Panc1 (cell line): Measurements from ENCODE around the gene TRIM66. TPM values are rescaled to one million over a fixed set of nuclear protein-coding genes. Genes with fewer than 3 reads are reported as not detected.

Experiments used
- ATAC-seq: fragments of 200-7000 bp; cut with Tn5 transposase; 2 replicates; pipeline ENCODE4 v1.9.1; 2020; ENCODE audit warnings: mild to moderate bottlenecking, moderate library complexity
- BruUV-seq: library from RNA; stranded (reverse); fragments of 400-500 nt; replicated peaks from 2 replicates; lab custom pipeline; 2021; lab: Mats Ljungman, UMichigan
- CTCF ChIA-PET: fragments of 300-600 bp; sonication (Branson Sonifier 250); formaldehyde crosslinking; loops from one replicate; lab custom pipeline; 2022; ENCODE audit warnings: antibody characterized with exemption; lab: Charles Lee
- POLR2A ChIA-PET: fragments of 300-600 bp; sonication (Branson Sonifier 250); formaldehyde crosslinking; loops from one replicate; lab custom pipeline; 2022; ENCODE audit warnings: antibody characterized with exemption; lab: Charles Lee
- DNase-seq: peaks from one replicate; pipeline ENCODE4 v3.0.0-alpha.2; 2010; ENCODE audit warnings: low read depth, low spot score
- H3K27ac ChIP-seq: 2 replicates; pipeline ENCODE4 v1.5.1; 2011; ENCODE audit warnings: mild to moderate bottlenecking, low read length, inconsistent platforms
- H3K27me3 ChIP-seq: fragments of 200-500 bp; sonication (Bioruptor generic); 2 replicates; pipeline ENCODE4 v1.6.0; 2014; ENCODE audit warnings: low read length, inconsistent platforms; ENCODE audit not compliant: control insufficient read depth, insufficient read depth
- H3K36me3 ChIP-seq: fragments of 200-500 bp; sonication (Bioruptor generic); 2 replicates; pipeline ENCODE4 v1.5.1; 2014; ENCODE audit warnings: inconsistent platforms, mild to moderate bottlenecking, low read length, moderate library complexity; ENCODE audit not compliant: control insufficient read depth, insufficient read depth
- H3K4me1 ChIP-seq: 2 replicates; pipeline ENCODE4 v1.5.1; 2011; ENCODE audit warnings: inconsistent platforms, mild to moderate bottlenecking, low read length, moderate library complexity; ENCODE audit not compliant: control insufficient read depth, insufficient read depth
- H3K4me3 ChIP-seq, 2 experiments: 2 replicates each; pipeline ENCODE4 v1.5.1; 2011 to 2012; ENCODE audit warnings: low read depth in 2 of 2, low read length in 2 of 2, mild to moderate bottlenecking in 2 of 2, inconsistent platforms in 1 of 2, moderate library complexity in 1 of 2
- H3K9me3 ChIP-seq: fragments of 200-500 bp; sonication (Bioruptor generic); 2 replicates; pipeline ENCODE4 v1.5.1; 2014; ENCODE audit warnings: low read depth, mild to moderate bottlenecking, inconsistent platforms, low read length, moderate library complexity; ENCODE audit not compliant: control insufficient read depth, insufficient read depth
- CTCF ChIP-seq: fragments of 450-650 bp; IDR thresholded peaks from 2 replicates; pipeline ENCODE4 v1.5.1; 2017; ENCODE audit warnings: mild to moderate bottlenecking
- POLR2AphosphoS5 ChIP-seq: IDR thresholded peaks from 2 replicates; pipeline ENCODE4 v1.6.1; 2012; ENCODE audit warnings: mild to moderate bottlenecking, low read depth, low read length, moderate library complexity
- SIN3A ChIP-seq: IDR thresholded peaks from 2 replicates; pipeline ENCODE4 v1.6.1; 2012; ENCODE audit warnings: low read depth, mild to moderate bottlenecking, low read length, moderate library complexity, borderline replicate concordance; ENCODE audit not compliant: insufficient read depth
- TCF7L2 ChIP-seq: IDR thresholded peaks from 2 replicates; pipeline ENCODE4 v1.6.1; 2011; ENCODE audit warnings: mild to moderate bottlenecking, low read depth, low read length, inconsistent platforms
- in situ Hi-C: cut with HindIII; loops from 2 replicates; pipeline ENCODE4 v1.10.0; 2016; ENCODE audit warnings: low sequenced_read_pairs, low pct_unique_long_range_greater_than_20kb
- intact Hi-C: fragments of 100-400 bp; cut with micrococcal nuclease; formaldehyde crosslinking; loops from one replicate; pipeline ENCODE4 v1.10.0; 2022; ENCODE audit not compliant: unreplicated experiment
- total RNA-seq: library from RNA; stranded (reverse); gene quantifications from one replicate; pipeline ENCODE4 v1.2.1, GENCODE V29; 2021; ENCODE audit not compliant: unreplicated experiment
- TF ChIP-seq, protein P1 (sequence below), 2 experiments: IDR thresholded peaks; 2 replicates each; pipeline ENCODE4 v1.6.1; 2011 to 2012; ENCODE audit warnings: low read depth in 2 of 2, control low read depth in 1 of 2, low read length in 1 of 2, mild to moderate bottlenecking in 1 of 2, moderate library complexity in 1 of 2; ENCODE audit not compliant: insufficient read depth in 1 of 2

TRIM66 gene
- total RNA-seq, 1 experiment from 2014 or later, result 30.4 TPM

GRCh38 chr11:8650401-8650990 is 32.0 kb downstream of the TRIM66 start:
- Histone ChIP-seq H3K27ac (no peak overlapping the region), H3K27me3 (no peaks in the 10 kb centered on the region), H3K9me3 (no peaks in the 10 kb centered on the region), H3K4me3 (no peak overlapping the region), H3K4me1 (no peaks in the 10 kb centered on the region), H3K36me3 (peaks cover 14% of the 10 kb centered on the region; the same call in 1 of the 2 replicates)
- no peak for TF ChIP-seq SIN3A
- TF ChIP-seq TCF7L2, result no peak
- TF ChIP-seq, protein P1, sequence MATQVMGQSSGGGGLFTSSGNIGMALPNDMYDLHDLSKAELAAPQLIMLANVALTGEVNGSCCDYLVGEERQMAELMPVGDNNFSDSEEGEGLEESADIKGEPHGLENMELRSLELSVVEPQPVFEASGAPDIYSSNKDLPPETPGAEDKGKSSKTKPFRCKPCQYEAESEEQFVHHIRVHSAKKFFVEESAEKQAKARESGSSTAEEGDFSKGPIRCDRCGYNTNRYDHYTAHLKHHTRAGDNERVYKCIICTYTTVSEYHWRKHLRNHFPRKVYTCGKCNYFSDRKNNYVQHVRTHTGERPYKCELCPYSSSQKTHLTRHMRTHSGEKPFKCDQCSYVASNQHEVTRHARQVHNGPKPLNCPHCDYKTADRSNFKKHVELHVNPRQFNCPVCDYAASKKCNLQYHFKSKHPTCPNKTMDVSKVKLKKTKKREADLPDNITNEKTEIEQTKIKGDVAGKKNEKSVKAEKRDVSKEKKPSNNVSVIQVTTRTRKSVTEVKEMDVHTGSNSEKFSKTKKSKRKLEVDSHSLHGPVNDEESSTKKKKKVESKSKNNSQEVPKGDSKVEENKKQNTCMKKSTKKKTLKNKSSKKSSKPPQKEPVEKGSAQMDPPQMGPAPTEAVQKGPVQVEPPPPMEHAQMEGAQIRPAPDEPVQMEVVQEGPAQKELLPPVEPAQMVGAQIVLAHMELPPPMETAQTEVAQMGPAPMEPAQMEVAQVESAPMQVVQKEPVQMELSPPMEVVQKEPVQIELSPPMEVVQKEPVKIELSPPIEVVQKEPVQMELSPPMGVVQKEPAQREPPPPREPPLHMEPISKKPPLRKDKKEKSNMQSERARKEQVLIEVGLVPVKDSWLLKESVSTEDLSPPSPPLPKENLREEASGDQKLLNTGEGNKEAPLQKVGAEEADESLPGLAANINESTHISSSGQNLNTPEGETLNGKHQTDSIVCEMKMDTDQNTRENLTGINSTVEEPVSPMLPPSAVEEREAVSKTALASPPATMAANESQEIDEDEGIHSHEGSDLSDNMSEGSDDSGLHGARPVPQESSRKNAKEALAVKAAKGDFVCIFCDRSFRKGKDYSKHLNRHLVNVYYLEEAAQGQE (IDR thresholded peaks at IDR 0.05; ENCODE audit: insufficient read depth in 1 of 2, low read depth in 2 of 2, low read length in 1 of 2), result no peak
- no peak for TF ChIP-seq POLR2AphosphoS5
- no peak for TF ChIP-seq CTCF
- ChIA-PET POLR2A (no interaction called here), CTCF (no interaction called here)
- ATAC-seq, result no peak
- in situ Hi-C loops, result no loop called here
- no peak for DNase-seq
- no TSS peak for BruUV-seq
- intact Hi-C loops, result no loop called here

DNA sequence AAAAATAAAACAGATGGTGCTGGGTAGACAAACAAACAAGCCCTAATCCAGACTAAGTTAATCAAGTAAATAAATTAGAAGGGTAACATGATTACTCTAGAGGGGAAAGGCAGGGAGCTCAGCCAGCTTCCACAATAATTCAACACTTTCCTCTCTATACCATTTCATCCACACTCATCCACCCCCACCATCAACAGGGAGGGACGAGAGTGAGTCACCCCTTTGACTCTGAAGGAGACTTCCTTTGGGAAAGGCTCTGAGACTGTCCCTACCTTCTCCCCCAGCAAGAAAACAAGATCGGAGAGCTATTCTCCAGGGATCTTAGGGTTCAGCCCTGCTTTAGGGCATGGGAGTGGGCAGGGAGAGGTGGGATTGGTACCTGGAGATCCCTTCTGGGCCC is 33.1 kb downstream of the TRIM66 start:
- no peak for TF ChIP-seq CTCF
- TF ChIP-seq SIN3A, result no peak
- TF ChIP-seq TCF7L2, result no peak
- TF ChIP-seq, protein P1 (IDR thresholded peaks at IDR 0.05; ENCODE audit: insufficient read depth in 1 of 2, low read depth in 2 of 2, low read length in 1 of 2), result no peak
- TF ChIP-seq POLR2AphosphoS5, result no peak
- no peaks in the 10 kb centered on the region for H3K27me3 ChIP-seq
- POLR2A ChIA-PET, result interaction anchor here (1.1 kb wide), 1 partner anchor 9 kb away, joined by 3 read pairs; no protein-coding TSS in a partner anchor
- no TSS peak for BruUV-seq
- DNase-seq, result no peak
- in situ Hi-C loops (no loop called here), intact Hi-C loops (no loop called here)
- peaks cover 15% of the 10 kb centered on the region; the same call in 1 of the 2 replicates for H3K36me3 ChIP-seq
- no peak overlapping the region for H3K27ac ChIP-seq
- no peak for ATAC-seq
- H3K4me1 ChIP-seq, result no peaks in the 10 kb centered on the region
- H3K9me3 ChIP-seq, result no peaks in the 10 kb centered on the region
- H3K4me3 ChIP-seq, result no peak overlapping the region
- CTCF ChIA-PET, result no interaction called here
